ENCODE data around the gene BEND3. TPM values are rescaled to one million over a fixed set of nuclear protein-coding genes. Genes with fewer than 3 reads are reported as not detected.

The BEND3 gene
- total RNA-seq, 1 donor from 2014 or later = 4.4 TPM

DNA sequence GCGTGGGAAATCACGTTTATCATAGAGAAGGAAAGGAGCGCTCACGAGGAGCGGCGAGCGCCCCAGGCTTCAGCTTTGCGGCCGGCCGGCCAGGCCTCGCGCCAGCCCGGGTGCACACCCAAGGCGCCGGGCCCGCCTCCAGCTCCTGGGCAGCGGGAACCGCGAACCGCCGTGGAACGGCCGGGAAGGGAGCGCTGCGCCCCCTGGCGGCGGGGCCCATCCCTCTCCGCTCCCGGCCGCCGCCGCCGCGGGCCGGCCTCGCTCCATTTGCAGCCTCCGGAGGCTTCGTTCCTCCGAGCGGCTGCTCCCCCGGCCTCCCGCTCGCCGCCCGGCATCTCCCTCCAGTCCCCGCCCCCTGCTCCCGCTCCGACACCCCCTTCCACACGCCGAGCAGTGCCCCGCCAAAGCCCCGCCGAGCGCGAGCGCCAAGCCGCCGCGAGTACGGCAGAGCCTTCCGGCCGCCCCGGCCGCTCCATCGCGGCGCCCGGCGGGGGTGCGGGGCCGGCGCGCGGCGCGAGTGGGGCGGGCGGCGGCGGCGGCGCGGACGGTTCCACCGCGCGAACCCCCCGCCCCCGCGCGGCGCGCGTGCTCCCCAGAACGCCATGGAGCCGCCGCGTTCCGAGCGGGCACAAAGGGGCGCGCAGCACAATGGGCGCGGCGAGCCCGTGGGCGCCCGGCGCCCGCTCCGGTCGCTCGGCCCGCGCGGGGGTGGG is 946 bp downstream of the BEND3 start:
- no peaks in the 10 kb centered on the region for H3K36me3 Mint-ChIP-seq (ENCODE audit: low read depth, unreplicated experiment)
- H3K4me3 ChIP-seq (ENCODE audit: insufficient read depth, low read depth, low read length) = peak overlapping the region; percentile 59
- H3K9me3 Mint-ChIP-seq (ENCODE audit: unreplicated experiment) = no peaks in the 10 kb centered on the region
- FAIRE-seq (no peak), DNase-seq (ENCODE audit: low read depth) (peak; percentile 61)
- H3K36me3 ChIP-seq (ENCODE audit: insufficient read depth, low read length) = no peaks in the 10 kb centered on the region
- peak overlapping the region; percentile 64 for H2AFZ ChIP-seq (ENCODE audit: low read depth, low read length)
- peaks cover 3% of the 10 kb centered on the region for H3K27me3 Mint-ChIP-seq (ENCODE audit: low read depth, unreplicated experiment)
- H3K9me3 ChIP-seq (ENCODE audit: insufficient read depth, low read depth, low read length) = no peaks in the 10 kb centered on the region
- no peaks in the 10 kb centered on the region for H3K79me2 ChIP-seq (ENCODE audit: insufficient read depth, low read length)
- H3K4me1 ChIP-seq (ENCODE audit: insufficient read depth, low read length) = peaks cover 10% of the 10 kb centered on the region
- H3K4me2 ChIP-seq (ENCODE audit: low read length) = peak overlapping the region; percentile 86
- H3K27me3 ChIP-seq (ENCODE audit: insufficient read depth, low read length) = peaks cover 10% of the 10 kb centered on the region
- TF ChIP-seq, protein P1, sequence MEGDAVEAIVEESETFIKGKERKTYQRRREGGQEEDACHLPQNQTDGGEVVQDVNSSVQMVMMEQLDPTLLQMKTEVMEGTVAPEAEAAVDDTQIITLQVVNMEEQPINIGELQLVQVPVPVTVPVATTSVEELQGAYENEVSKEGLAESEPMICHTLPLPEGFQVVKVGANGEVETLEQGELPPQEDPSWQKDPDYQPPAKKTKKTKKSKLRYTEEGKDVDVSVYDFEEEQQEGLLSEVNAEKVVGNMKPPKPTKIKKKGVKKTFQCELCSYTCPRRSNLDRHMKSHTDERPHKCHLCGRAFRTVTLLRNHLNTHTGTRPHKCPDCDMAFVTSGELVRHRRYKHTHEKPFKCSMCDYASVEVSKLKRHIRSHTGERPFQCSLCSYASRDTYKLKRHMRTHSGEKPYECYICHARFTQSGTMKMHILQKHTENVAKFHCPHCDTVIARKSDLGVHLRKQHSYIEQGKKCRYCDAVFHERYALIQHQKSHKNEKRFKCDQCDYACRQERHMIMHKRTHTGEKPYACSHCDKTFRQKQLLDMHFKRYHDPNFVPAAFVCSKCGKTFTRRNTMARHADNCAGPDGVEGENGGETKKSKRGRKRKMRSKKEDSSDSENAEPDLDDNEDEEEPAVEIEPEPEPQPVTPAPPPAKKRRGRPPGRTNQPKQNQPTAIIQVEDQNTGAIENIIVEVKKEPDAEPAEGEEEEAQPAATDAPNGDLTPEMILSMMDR (IDR thresholded peaks at IDR 0.05; ENCODE audit: insufficient read depth, low read depth, low read length) = peak; percentile 38
- no peak for TF ChIP-seq EZH2 (IDR thresholded peaks at IDR 0.05; ENCODE audit: insufficient read depth, low read length)
- H3K4me3 Mint-ChIP-seq (ENCODE audit: unreplicated experiment) = peak overlapping the region; percentile 89
- H3K4me1 Mint-ChIP-seq (ENCODE audit: low read depth, unreplicated experiment) = peaks cover 2% of the 10 kb centered on the region
- H3K27ac Mint-ChIP-seq (ENCODE audit: unreplicated experiment) = peak overlapping the region; percentile 38
- H3K27ac ChIP-seq (ENCODE audit: low read depth, low read length) = no peak overlapping the region
- peaks cover 11% of the 10 kb centered on the region for H4K20me1 ChIP-seq (ENCODE audit: insufficient read depth, low read length)
- peak overlapping the region; percentile 70 for H3K9ac ChIP-seq (ENCODE audit: low read length)

DNA sequence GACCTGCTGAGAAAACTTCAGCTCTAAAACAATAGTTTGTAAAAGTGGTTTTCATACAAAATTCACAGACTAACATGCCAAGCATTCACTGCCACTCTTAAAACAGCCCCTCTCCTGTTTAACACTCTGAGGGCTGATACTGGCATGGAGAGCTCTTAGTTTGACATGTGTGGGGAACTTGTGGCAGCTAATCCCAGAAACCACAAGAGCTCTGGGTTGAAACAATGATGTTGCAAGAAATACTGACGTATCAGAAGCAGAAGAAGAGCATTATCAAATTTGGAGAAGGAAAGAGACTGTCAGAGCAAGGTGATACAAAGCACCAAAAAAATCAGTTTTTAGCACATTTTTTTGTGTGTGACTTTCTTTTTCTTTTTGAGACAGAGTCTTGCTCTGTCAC is 5.1 kb downstream of the BEND3 start:
- no peak overlapping the region for H3K9ac ChIP-seq (ENCODE audit: low read length)
- Mint-ChIP-seq H3K27ac (ENCODE audit: unreplicated experiment) (no peak overlapping the region), H3K27me3 (ENCODE audit: low read depth, unreplicated experiment) (no peaks in the 10 kb centered on the region), H3K36me3 (ENCODE audit: low read depth, unreplicated experiment) (no peaks in the 10 kb centered on the region), H3K4me1 (ENCODE audit: low read depth, unreplicated experiment) (peaks cover 15% of the 10 kb centered on the region), H3K4me3 (ENCODE audit: unreplicated experiment) (no peak overlapping the region), H3K9me3 (ENCODE audit: unreplicated experiment) (no peaks in the 10 kb centered on the region)
- peaks cover 6% of the 10 kb centered on the region for H3K4me1 ChIP-seq (ENCODE audit: insufficient read depth, low read length)
- FAIRE-seq (no peak), DNase-seq (ENCODE audit: low read depth) (no peak)
- no peaks in the 10 kb centered on the region for H3K9me3 ChIP-seq (ENCODE audit: insufficient read depth, low read depth, low read length)
- no peak overlapping the region for H3K27ac ChIP-seq (ENCODE audit: low read depth, low read length)
- H3K4me3 ChIP-seq (ENCODE audit: insufficient read depth, low read depth, low read length) = no peak overlapping the region
- no peak overlapping the region for H2AFZ ChIP-seq (ENCODE audit: low read depth, low read length)
- H3K4me2 ChIP-seq (ENCODE audit: low read length) = no peak overlapping the region
- no peaks in the 10 kb centered on the region for H3K36me3 ChIP-seq (ENCODE audit: insufficient read depth, low read length)
- no peak for TF ChIP-seq EZH2 (IDR thresholded peaks at IDR 0.05; ENCODE audit: insufficient read depth, low read length)
- TF ChIP-seq, protein P1 (IDR thresholded peaks at IDR 0.05; ENCODE audit: insufficient read depth, low read depth, low read length) = no peak
- H4K20me1 ChIP-seq (ENCODE audit: insufficient read depth, low read length) = peaks cover 11% of the 10 kb centered on the region
- no peaks in the 10 kb centered on the region for H3K79me2 ChIP-seq (ENCODE audit: insufficient read depth, low read length)
- no peaks in the 10 kb centered on the region for H3K27me3 ChIP-seq (ENCODE audit: insufficient read depth, low read length)
